ENCODE results near the gene BLOC1S6. TPM values are rescaled to one million over a fixed set of nuclear protein-coding genes. Genes with fewer than 3 reads are reported as not detected.

BLOC1S6 gene
- total and polyA plus RNA-seq, 8 donors, result 37.0 to 54.0 (median 50.2) TPM

GRCh38 chr15:45588219-45588875 lies 1.2 kb downstream of the BLOC1S6 start:
- TF ChIP-seq, protein P1, sequence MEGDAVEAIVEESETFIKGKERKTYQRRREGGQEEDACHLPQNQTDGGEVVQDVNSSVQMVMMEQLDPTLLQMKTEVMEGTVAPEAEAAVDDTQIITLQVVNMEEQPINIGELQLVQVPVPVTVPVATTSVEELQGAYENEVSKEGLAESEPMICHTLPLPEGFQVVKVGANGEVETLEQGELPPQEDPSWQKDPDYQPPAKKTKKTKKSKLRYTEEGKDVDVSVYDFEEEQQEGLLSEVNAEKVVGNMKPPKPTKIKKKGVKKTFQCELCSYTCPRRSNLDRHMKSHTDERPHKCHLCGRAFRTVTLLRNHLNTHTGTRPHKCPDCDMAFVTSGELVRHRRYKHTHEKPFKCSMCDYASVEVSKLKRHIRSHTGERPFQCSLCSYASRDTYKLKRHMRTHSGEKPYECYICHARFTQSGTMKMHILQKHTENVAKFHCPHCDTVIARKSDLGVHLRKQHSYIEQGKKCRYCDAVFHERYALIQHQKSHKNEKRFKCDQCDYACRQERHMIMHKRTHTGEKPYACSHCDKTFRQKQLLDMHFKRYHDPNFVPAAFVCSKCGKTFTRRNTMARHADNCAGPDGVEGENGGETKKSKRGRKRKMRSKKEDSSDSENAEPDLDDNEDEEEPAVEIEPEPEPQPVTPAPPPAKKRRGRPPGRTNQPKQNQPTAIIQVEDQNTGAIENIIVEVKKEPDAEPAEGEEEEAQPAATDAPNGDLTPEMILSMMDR (IDR thresholded peaks at IDR 0.05), result no peak
- peak overlapping the region; percentile 72 to 83 for H3K4me3 ChIP-seq

GRCh38 chr15:45589256-45589655 lies 2.1 kb downstream of the BLOC1S6 start:
- intact Hi-C loops (cut with DNase I), result no loop called here
- TF ChIP-seq, protein P1 (IDR thresholded peaks at IDR 0.05), result no peak
- H3K27ac ChIP-seq, result no peak overlapping the region
- DNase-seq (no peak), ATAC-seq (no peak)
- peaks cover 0 to 14% of the 10 kb centered on the region in 2 donors for H3K36me3 ChIP-seq
- H3K4me1 ChIP-seq, result peaks cover 15 to 50% of the 10 kb centered on the region in 2 donors
- H3K9me3 ChIP-seq, result no peaks in the 10 kb centered on the region
- H3K4me3 ChIP-seq, result no peak overlapping the region
- no peaks in the 10 kb centered on the region for H3K27me3 ChIP-seq

More at GRCh38 chr15:45588219-45588875, 1.2 kb downstream of the BLOC1S6 start:
- intact Hi-C loops (cut with DNase I), result no loop called here
- peaks cover 0 to 10% of the 10 kb centered on the region in 2 donors for H3K36me3 ChIP-seq
- peak overlapping the region; percentile 96 to 99 for H3K27ac ChIP-seq
- peaks cover 15 to 54% of the 10 kb centered on the region in 2 donors for H3K4me1 ChIP-seq
- no peak for ATAC-seq
- no peak for DNase-seq
- no peaks in the 10 kb centered on the region for H3K9me3 ChIP-seq
- no peaks in the 10 kb centered on the region for H3K27me3 ChIP-seq

DNA sequence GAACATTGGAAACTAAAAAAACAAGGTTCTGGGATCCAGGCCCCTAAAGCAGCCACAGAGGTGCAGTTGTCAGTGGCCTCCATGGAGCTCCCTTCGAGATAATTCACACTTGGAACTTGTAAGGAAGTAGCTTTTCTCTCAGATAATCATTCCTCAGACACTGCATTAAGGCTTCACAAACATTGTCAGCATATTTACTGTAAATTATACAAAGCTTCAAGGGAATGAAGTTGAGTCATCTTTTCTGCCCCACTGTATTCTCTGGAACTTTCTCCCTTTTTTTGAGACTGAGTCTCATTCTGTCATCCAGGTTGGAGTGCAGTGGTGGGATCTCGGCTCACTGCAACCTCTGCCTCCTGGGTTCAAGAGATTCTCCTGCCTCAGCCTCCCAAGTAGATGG lies 7.1 kb downstream of the BLOC1S6 start:
- TF ChIP-seq, protein P1 (IDR thresholded peaks at IDR 0.05), result no peak
- DNase-seq (no peak), ATAC-seq (no peak)
- no peaks in the 10 kb centered on the region for H3K9me3 ChIP-seq
- H3K27me3 ChIP-seq, result no peaks in the 10 kb centered on the region
- H3K4me3 ChIP-seq, result no peak overlapping the region
- H3K36me3 ChIP-seq, result peaks cover 0 to 38% of the 10 kb centered on the region in 2 donors
- no peak overlapping the region for H3K27ac ChIP-seq
- peaks cover 4 to 19% of the 10 kb centered on the region in 2 donors for H3K4me1 ChIP-seq
- intact Hi-C loops (cut with DNase I), result no loop called here

- Histone ChIP-seq H3K4me1 (peaks cover under 1 to 13% of the 10 kb centered on the region in 2 donors), H3K36me3 (peaks cover 0 to 38% of the 10 kb centered on the region in 2 donors), H3K9me3 (no peaks in the 10 kb centered on the region), H3K27ac (no peak overlapping the region), H3K4me3 (no peak overlapping the region), H3K27me3 (no peaks in the 10 kb centered on the region)
- intact Hi-C loops (cut with DNase I), result no loop called here
- TF ChIP-seq, protein P1 (IDR thresholded peaks at IDR 0.05), result no peak
- ATAC-seq (no peak), DNase-seq (no peak)
Measured at GRCh38 chr15:45594835-45595530, 7.8 kb downstream of the BLOC1S6 start.

GRCh38 chr15:45603881-45604280 lies 16.7 kb downstream of the BLOC1S6 start:
- no peaks in the 10 kb centered on the region for H3K9me3 ChIP-seq
- no peaks in the 10 kb centered on the region for H3K27me3 ChIP-seq
- TF ChIP-seq, protein P1 (IDR thresholded peaks at IDR 0.05), result no peak
- no peak overlapping the region for H3K4me3 ChIP-seq
- peaks cover 0 to 18% of the 10 kb centered on the region in 2 donors for H3K4me1 ChIP-seq
- ATAC-seq (no peak), DNase-seq (no peak)
- peaks cover 0 to 34% of the 10 kb centered on the region in 2 donors for H3K36me3 ChIP-seq
- peak overlapping the region in 1 of 2 donors; percentile 15 for H3K27ac ChIP-seq
- intact Hi-C loops (cut with DNase I), result no loop called here
